H9 (cell line): ENCODE data around the gene DNAJC7. TPM values are rescaled to one million over a fixed set of nuclear protein-coding genes. Genes with fewer than 3 reads are reported as not detected.

Experiments
- DNase-seq: peaks from one replicate; pipeline ENCODE4 v3.0.0-alpha.2; 2017
- H2AFZ ChIP-seq: one replicate; pipeline ENCODE4 v1.6.1; 2013; ENCODE audit warnings: mild to moderate bottlenecking, low read length, control low read depth, moderate library complexity
- H2AK5ac ChIP-seq: 2 replicates; pipeline ENCODE4 v1.6.1; 2013; ENCODE audit warnings: low read length, control low read depth, mixed read lengths; ENCODE audit not compliant: insufficient read length
- H2BK120ac ChIP-seq: one replicate; pipeline ENCODE4 v1.6.1; 2013; ENCODE audit warnings: low read depth, mild to moderate bottlenecking, low read length, control low read depth, inconsistent platforms; ENCODE audit not compliant: poor library complexity, severe bottlenecking
- H2BK12ac ChIP-seq: 2 replicates; pipeline ENCODE4 v1.6.1; 2013; ENCODE audit warnings: low read length, control low read depth, mixed read lengths, low read depth; ENCODE audit not compliant: insufficient read length
- H2BK15ac ChIP-seq: 2 replicates; pipeline ENCODE4 v1.6.1; 2013; ENCODE audit warnings: low read depth, low read length, control low read depth
- H2BK20ac ChIP-seq: one replicate; pipeline ENCODE4 v1.6.1; 2013; ENCODE audit warnings: low read depth, mild to moderate bottlenecking, low read length, control low read depth, inconsistent platforms; ENCODE audit not compliant: poor library complexity, severe bottlenecking
- H2BK5ac ChIP-seq: 2 replicates; pipeline ENCODE4 v1.6.1; 2013; ENCODE audit warnings: low read length, control low read depth, mixed read lengths; ENCODE audit not compliant: insufficient read length
- H3K14ac ChIP-seq: 2 replicates; pipeline ENCODE4 v1.6.1; 2013; ENCODE audit warnings: low read length, control low read depth; ENCODE audit not compliant: insufficient read depth
- H3K18ac ChIP-seq: 2 replicates; pipeline ENCODE4 v1.6.1; 2013; ENCODE audit warnings: low read depth, mild to moderate bottlenecking, mixed read lengths, low read length, control low read depth; ENCODE audit not compliant: insufficient read length
- H3K23ac ChIP-seq: 2 replicates; pipeline ENCODE4 v1.6.1; 2013; ENCODE audit warnings: low read length, control low read depth, mixed read lengths, low read depth; ENCODE audit not compliant: insufficient read length
- H3K23me2 ChIP-seq: 2 replicates; pipeline ENCODE4 v1.6.1; 2013; ENCODE audit warnings: low read depth, mild to moderate bottlenecking, mixed read lengths, low read length, control low read depth; ENCODE audit not compliant: insufficient read length, poor library complexity, severe bottlenecking
- H3K27ac ChIP-seq: 2 replicates; pipeline ENCODE4 v1.5.1; 2013; ENCODE audit warnings: low read length, control low read depth, mixed read lengths, low read depth; ENCODE audit not compliant: insufficient read length
- H3K27me3 ChIP-seq: 2 replicates; pipeline ENCODE4 v1.6.1; 2013; ENCODE audit warnings: low read length, control low read depth, inconsistent platforms; ENCODE audit not compliant: insufficient read depth
- H3K4ac ChIP-seq: 2 replicates; pipeline ENCODE4 v1.6.1; 2013; ENCODE audit warnings: low read depth, mild to moderate bottlenecking, control low read depth, inconsistent platforms, low read length, moderate library complexity
- H3K4me1 ChIP-seq: 2 replicates; pipeline ENCODE4 v1.6.1; 2013; ENCODE audit warnings: low read length, control low read depth, inconsistent platforms; ENCODE audit not compliant: insufficient read depth
- H3K4me2 ChIP-seq: 2 replicates; pipeline ENCODE4 v1.6.1; 2013; ENCODE audit warnings: low read length, control low read depth, mixed read lengths; ENCODE audit not compliant: insufficient read length, insufficient read depth
- H3K56ac ChIP-seq: 2 replicates; pipeline ENCODE4 v1.6.1; 2013; ENCODE audit warnings: low read depth, mild to moderate bottlenecking, mixed read lengths, low read length, control low read depth; ENCODE audit not compliant: insufficient read length
- H3K79me1 ChIP-seq: 2 replicates; pipeline ENCODE4 v1.6.1; 2013; ENCODE audit warnings: low read depth, mild to moderate bottlenecking, moderate library complexity, low read length, control low read depth, inconsistent platforms; ENCODE audit not compliant: insufficient read depth, poor library complexity, severe bottlenecking
- H3K79me2 ChIP-seq: 2 replicates; pipeline ENCODE4 v1.6.1; 2013; ENCODE audit warnings: low read length, control low read depth, inconsistent platforms; ENCODE audit not compliant: insufficient read depth
- H3K9ac ChIP-seq: 2 replicates; pipeline ENCODE4 v1.6.1; 2013; ENCODE audit warnings: low read length, control low read depth, mixed read lengths; ENCODE audit not compliant: insufficient read length; ENCODE audit errors: extremely low read depth
- H3K9me3 ChIP-seq: one replicate; pipeline ENCODE4 v1.6.1; 2013; ENCODE audit warnings: low read depth, low read length, inconsistent platforms; ENCODE audit not compliant: control insufficient read depth
- H3T11ph ChIP-seq: one replicate; pipeline ENCODE4 v1.6.1; 2013; ENCODE audit warnings: mild to moderate bottlenecking, low read length, control low read depth, inconsistent platforms
- H4K20me1 ChIP-seq: one replicate; pipeline ENCODE4 v1.6.1; 2013; ENCODE audit not compliant: control insufficient read depth, insufficient read length, insufficient read depth
- H4K5ac ChIP-seq: 2 replicates; pipeline ENCODE4 v1.6.1; 2013; ENCODE audit warnings: low read depth, mild to moderate bottlenecking, mixed read lengths, low read length, control low read depth; ENCODE audit not compliant: insufficient read length
- H4K8ac ChIP-seq: replicated peaks from 2 replicates; pipeline ENCODE4 v1.6.1; 2013; ENCODE audit warnings: low read length, control low read depth, mixed read lengths, low read depth; ENCODE audit not compliant: insufficient read length
- H4K91ac ChIP-seq: 2 replicates; pipeline ENCODE4 v1.6.1; 2013; ENCODE audit warnings: low read depth, mild to moderate bottlenecking, moderate library complexity, mixed read lengths, low read length, control low read depth; ENCODE audit not compliant: insufficient read length
- H3K27ac Mint-ChIP-seq, 3 experiments: 2 replicates in 2 of 3; 3 replicates in 1 of 3; pipeline ENCODE4 v1.8.0; 2020 to 2021; ENCODE audit warnings: mixed read lengths in 3 of 3, mild to moderate bottlenecking in 1 of 3, moderate library complexity in 1 of 3
- H3K27me3 Mint-ChIP-seq: 2 replicates; pipeline ENCODE4 v1.8.0; 2021; ENCODE audit warnings: low read depth, mild to moderate bottlenecking, moderate library complexity, mixed read lengths
- H3K36me3 Mint-ChIP-seq, 3 experiments: 2 replicates in 2 of 3; 3 replicates in 1 of 3; pipeline ENCODE4 v1.8.0; 2020 to 2021; ENCODE audit warnings: low read depth in 3 of 3, mixed read lengths in 3 of 3; ENCODE audit not compliant: insufficient read depth in 1 of 3
- H3K4me1 Mint-ChIP-seq, 2 experiments: 2 replicates each; pipeline ENCODE4 v1.8.0; 2020; ENCODE audit warnings: mixed read lengths in 2 of 2
- H3K4me3 Mint-ChIP-seq, 2 experiments: 2 replicates in 1 of 2; 3 replicates in 1 of 2; pipeline ENCODE4 v1.8.0; 2020 to 2021; ENCODE audit warnings: mild to moderate bottlenecking in 2 of 2, mixed read lengths in 2 of 2, moderate library complexity in 1 of 2
- H3K9me3 Mint-ChIP-seq, 2 experiments: 2 replicates in 1 of 2; 3 replicates in 1 of 2; pipeline ENCODE4 v1.8.0; 2020; ENCODE audit warnings: mild to moderate bottlenecking in 2 of 2, mixed read lengths in 2 of 2, moderate library complexity in 1 of 2
- CTCF ChIP-seq: fragments of 200-600 bp; sonication (generic); conservative IDR thresholded peaks from 3 replicates; pipeline ENCODE4 v1.8.0; 2021; ENCODE audit warnings: antibody characterized with exemption, mild to moderate bottlenecking
- WGBS: extraction: QIAGEN DNeasy Blood & Tissue Kit; methylation state at CpG from one replicate; pipeline ENCODE4 v1.1.7; 2013; ENCODE audit warnings: missing lambda C conversion rate, low lambda C conversion rate, mixed read lengths; ENCODE audit not compliant: insufficient read length; ENCODE audit errors: extremely low coverage; 5-methylcytosine and 5-hydroxymethylcytosine counted together
- total RNA-seq: library from RNA; stranded (reverse); gene quantifications from 2 replicates; pipeline ENCODE4 v1.2.1, GENCODE V29; 2021

DNAJC7 gene
- total RNA-seq, 1 experiment from 2014 or later = 141 TPM

GRCh38 chr17:42055027-42055426 is 37.8 kb upstream of the DNAJC7 start:
- peak; percentile 38 for DNase-seq

More at GRCh38 chr17:42055027-42055426, 37.8 kb upstream of the DNAJC7 start:
- no CpG with 5 or more reads among the region's 3 CpGs for WGBS
- no peak overlapping the region for H2AFZ ChIP-seq
- no peak overlapping the region for H2BK5ac ChIP-seq
- H4K8ac ChIP-seq = no peak overlapping the region
- no peak overlapping the region for H3K9ac ChIP-seq
- no peaks in the 10 kb centered on the region for H4K20me1 ChIP-seq
- H3K4me1 ChIP-seq = peaks cover 5% of the 10 kb centered on the region; the same call in 1 of the 2 replicates
- H3K27ac ChIP-seq = no peak overlapping the region
- Mint-ChIP-seq H3K36me3 (no peaks in the 10 kb centered on the region; a peak in 1 of 7 replicates), H3K9me3 (no peaks in the 10 kb centered on the region; a peak in 1 of 5 replicates), H3K4me3 (peak overlapping the region in 1 of 2 experiments; percentile 51; a peak in 1 of 5 replicates), H3K27ac (peak overlapping the region in 2 of 3 experiments; percentile 75 to 80; a peak in 5 of 7 replicates), H3K4me1 (peaks cover 42 to 66% of the 10 kb centered on the region in 2 experiments), H3K27me3 (peaks cover 24% of the 10 kb centered on the region)
- H2BK120ac ChIP-seq = no peak overlapping the region
- H3K18ac ChIP-seq = no peak overlapping the region
- no peak overlapping the region for H2BK12ac ChIP-seq
- H3K56ac ChIP-seq = no peak overlapping the region
- H3K23ac ChIP-seq = no peak overlapping the region
- no peaks in the 10 kb centered on the region for H3K9me3 ChIP-seq
- no peak overlapping the region for H2AK5ac ChIP-seq
- peaks cover 6% of the 10 kb centered on the region for H3K23me2 ChIP-seq
- no peak for TF ChIP-seq CTCF
- no peak overlapping the region for H3K4ac ChIP-seq
- no peak overlapping the region for H2BK15ac ChIP-seq
- H2BK20ac ChIP-seq = no peak overlapping the region
- H3K79me1 ChIP-seq = no peaks in the 10 kb centered on the region
- no peak overlapping the region for H4K91ac ChIP-seq
- H3K27me3 ChIP-seq = no peaks in the 10 kb centered on the region
- H3K4me2 ChIP-seq = no peak overlapping the region
- H3K79me2 ChIP-seq = no peaks in the 10 kb centered on the region
- no peak overlapping the region for H4K5ac ChIP-seq
- H3K14ac ChIP-seq = no peak overlapping the region; the same call in 1 of the 2 replicates
- H3T11ph ChIP-seq = no peak overlapping the region
